HL-60 (cell line): ENCODE data around the gene TSHZ2.
"Not testable (repeated sequence)": the region's sequence is repeated elsewhere in the genome, so short reads cannot be mapped to it uniquely, and the experiment has no call there.

ENCODE experiments used
- DNase-seq, 2 experiments: peaks; one replicate each; pipeline ENCODE4 v3.0.0-alpha.2; 2010 to 2020; ENCODE audit warnings: low read depth in 1 of 2, low spot score in 1 of 2
- H3K27ac ChIP-seq: fragments of 250-450 bp; sonication (Bioruptor Pico); replicated peaks from 2 replicates; pipeline ENCODE4 v1.5.1; 2020; ENCODE audit warnings: mild to moderate bottlenecking, moderate library complexity
- H3K27me3 ChIP-seq: fragments of 250-450 bp; sonication (Bioruptor Pico); 2 replicates; pipeline ENCODE4 v1.5.1; 2021; ENCODE audit warnings: mild to moderate bottlenecking, moderate library complexity; ENCODE audit not compliant: insufficient read depth, poor library complexity, severe bottlenecking
- H3K4me3 ChIP-seq: replicated peaks from 2 replicates; pipeline ENCODE4 v1.5.1; 2011; ENCODE audit warnings: mild to moderate bottlenecking, control low read depth, low read length; ENCODE audit not compliant: insufficient read depth
- CTCF ChIP-seq: IDR thresholded peaks from one replicate; pipeline ENCODE4 v1.5.1; 2011; ENCODE audit warnings: low read length, control low read depth, inconsistent platforms; ENCODE audit not compliant: insufficient read depth
- GABPA ChIP-seq: IDR thresholded peaks from 2 replicates; pipeline ENCODE4 v1.6.1; 2012; ENCODE audit warnings: low read depth
- POLR2AphosphoS5 ChIP-seq: IDR thresholded peaks from 2 replicates; pipeline ENCODE4 v1.6.1; 2012; ENCODE audit warnings: low read depth
- REST ChIP-seq: IDR thresholded peaks from 2 replicates; pipeline ENCODE4 v1.6.1; 2012; ENCODE audit warnings: low read depth; ENCODE audit not compliant: insufficient replicate concordance
- SPI1 ChIP-seq: IDR thresholded peaks from 2 replicates; pipeline ENCODE4 v1.6.1; 2012; ENCODE audit warnings: low read depth, mild to moderate bottlenecking, borderline replicate concordance

The TSHZ2 gene

GRCh38 chr20:53428588-53428987 lies 456.4 kb downstream of the TSHZ2 start:
- H3K27me3 ChIP-seq = no peaks in the 10 kb centered on the region

GRCh38 chr20:53428996-53429395 lies 456.8 kb downstream of the TSHZ2 start:
- TF ChIP-seq GABPA = no peak
- no peak for TF ChIP-seq POLR2AphosphoS5
- no peak for TF ChIP-seq SPI1
- TF ChIP-seq CTCF = no peak
- TF ChIP-seq REST = no peak
- DNase-seq = no peak
- Histone ChIP-seq H3K4me3 (no peak overlapping the region), H3K27ac (no peak overlapping the region), H3K27me3 (no peaks in the 10 kb centered on the region)

More at GRCh38 chr20:53428588-53428987, 456.4 kb downstream of the TSHZ2 start:
- DNase-seq = no peak
- TF ChIP-seq CTCF (no peak), POLR2AphosphoS5 (no peak), REST (no peak), SPI1 (no peak), GABPA (no peak)
- Histone ChIP-seq H3K27ac (no peak overlapping the region), H3K4me3 (no peak overlapping the region)

GRCh38 chr20:53434662-53435061 lies 462.5 kb downstream of the TSHZ2 start:
- Histone ChIP-seq H3K27ac (no peak overlapping the region), H3K27me3 (no peaks in the 10 kb centered on the region), H3K4me3 (no peak overlapping the region)
- TF ChIP-seq REST (no peak), SPI1 (no peak), GABPA (no peak), CTCF (no peak), POLR2AphosphoS5 (no peak)
- DNase-seq = no peak

- DNase-seq, H3K4me3 ChIP-seq, H3K27ac ChIP-seq, H3K27me3 ChIP-seq: not testable (repeated sequence)
Observed at GRCh38 chr20:53436927-53437326, 464.8 kb downstream of the TSHZ2 start.
